ENCODE data around the gene PRLR.
"Not testable (repeated sequence)": the region's sequence is repeated elsewhere in the genome, so short reads cannot be mapped to it uniquely, and the experiment has no call there.

PRLR gene

DNA sequence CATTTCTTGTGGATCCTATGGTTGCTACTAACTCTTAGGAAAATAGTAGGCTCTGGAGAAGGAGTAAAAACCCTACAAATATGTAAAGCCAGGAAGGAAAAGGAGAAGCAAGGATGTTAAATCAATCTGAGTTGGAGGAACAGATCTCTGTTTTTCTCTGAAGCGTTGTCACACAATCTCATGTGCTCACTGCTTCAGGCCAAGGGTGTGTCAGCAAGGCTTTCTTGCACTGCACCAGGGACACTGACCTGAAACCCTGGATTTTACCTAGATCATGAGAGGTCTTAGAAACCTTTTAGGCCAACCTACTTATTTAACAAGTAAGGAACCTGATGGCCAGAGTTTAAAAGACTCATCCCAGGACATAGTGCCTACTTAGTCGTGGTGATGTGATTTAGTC lies 170.1 kb downstream of the PRLR start:
- intact Hi-C loops (cut with DNase I), result no loop called here
- no peak for DNase-seq

DNA sequence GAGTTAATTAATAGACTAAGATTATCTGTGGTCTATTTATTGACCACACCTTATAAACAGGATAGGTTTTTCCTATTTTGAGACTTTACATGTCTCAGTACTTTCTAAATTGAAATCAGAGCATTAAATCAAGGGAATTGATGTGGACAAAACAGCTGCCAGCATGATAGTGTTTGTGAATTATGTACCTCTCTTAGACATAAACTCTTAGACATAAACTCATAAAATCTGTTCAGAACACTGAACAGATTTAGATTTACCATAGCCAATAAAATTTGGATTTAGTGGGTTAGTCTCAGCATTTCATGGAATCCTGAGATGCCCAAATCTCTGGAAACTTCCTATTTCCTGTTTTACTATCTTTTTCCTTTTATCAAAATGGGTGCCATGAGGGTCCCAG lies 171.0 kb downstream of the PRLR start:
- intact Hi-C loops (cut with DNase I), result no loop called here
- DNase-seq, result no peak

DNA sequence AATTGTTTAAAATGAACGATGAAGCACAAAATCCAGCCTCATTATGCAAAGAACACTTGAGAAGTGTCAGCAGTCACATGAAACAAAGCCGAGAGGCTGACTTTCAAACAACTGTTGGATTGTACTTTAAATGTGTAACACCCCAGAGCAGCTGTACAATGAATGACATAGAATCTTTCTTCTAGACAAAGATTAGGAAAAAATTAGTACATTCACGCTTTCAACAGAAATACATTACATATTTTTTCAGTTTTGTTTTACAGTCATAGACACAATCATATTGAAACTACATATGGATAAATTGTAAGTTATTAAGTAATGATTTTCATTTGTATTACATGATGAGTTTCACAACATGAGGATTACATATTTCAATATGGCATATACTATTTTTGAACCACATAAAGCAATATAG lies 171.9 kb downstream of the PRLR start:
- intact Hi-C loops (cut with DNase I), result no loop called here
- DNase-seq, result peak in 1 of 42 donors; percentile 3

DNA sequence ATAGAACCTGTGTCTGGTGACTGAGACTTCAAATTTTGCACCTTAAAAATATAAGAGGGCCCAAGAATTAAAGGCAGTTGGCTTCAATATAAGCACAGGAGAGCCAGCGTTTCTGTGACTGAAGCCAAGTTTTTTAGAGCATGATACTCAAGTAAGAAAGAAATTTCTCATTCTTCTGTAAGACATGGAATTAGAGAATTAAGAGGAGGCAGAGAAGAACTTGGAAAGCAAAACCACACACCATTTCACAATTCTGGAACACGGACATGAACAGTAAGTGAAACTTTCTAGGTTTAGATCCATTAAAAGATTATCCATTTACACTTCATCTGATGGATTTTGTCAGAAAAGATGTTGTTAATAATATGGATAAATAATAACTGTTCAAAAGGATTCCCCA lies 173.6 kb downstream of the PRLR start:
- intact Hi-C loops (cut with DNase I), result no loop called here
- DNase-seq, result no peak

DNA sequence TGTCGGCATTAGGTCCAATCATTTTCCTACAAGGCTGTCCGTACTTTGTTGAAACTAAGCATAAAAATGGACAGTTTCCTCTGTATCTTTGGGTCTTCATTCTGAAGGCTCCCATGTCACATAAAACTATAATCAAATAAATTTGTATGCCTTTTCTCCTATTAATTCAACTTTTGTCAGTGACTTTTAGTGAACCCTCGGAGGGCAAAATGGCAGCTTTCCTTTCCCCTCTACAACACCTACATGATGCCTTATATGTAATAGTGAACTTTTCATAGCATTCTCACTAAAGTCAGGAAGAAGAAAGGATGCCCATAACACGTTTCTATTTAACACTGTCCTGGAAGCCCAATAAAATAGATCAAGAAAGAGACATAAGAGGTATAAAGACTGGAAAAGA lies 177.4 kb downstream of the PRLR start:
- intact Hi-C loops (cut with DNase I), result no loop called here
- no peak for DNase-seq

DNA sequence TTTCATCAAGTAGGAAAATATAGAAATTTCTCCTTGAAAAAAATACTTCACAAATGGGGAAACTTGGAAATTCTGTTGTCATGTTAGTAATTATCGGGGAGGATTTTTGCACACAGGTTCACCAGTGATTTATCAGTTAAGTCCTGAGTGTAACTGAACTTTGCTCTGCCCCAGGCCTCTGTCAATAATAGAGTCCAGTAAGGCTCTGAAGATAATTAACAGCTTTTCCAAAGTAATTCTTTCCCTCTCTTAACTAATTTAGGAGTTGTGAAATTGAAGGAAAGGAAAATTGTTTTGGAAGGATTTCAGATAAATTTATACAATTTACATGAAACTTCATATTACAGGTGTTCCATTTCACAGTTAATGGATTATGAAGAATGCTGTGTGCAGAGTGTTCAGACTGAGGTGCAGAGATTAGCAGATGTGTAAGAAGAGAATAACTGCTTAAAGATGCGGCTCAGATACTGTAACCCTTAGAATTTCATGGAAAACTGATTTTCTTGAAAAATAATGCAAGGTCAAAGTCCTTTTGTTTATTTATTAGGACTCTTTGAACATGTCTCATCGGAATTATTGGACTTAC lies 179.7 kb downstream of the PRLR start:
- intact Hi-C loops (cut with DNase I), result no loop called here
- DNase-seq, result no peak

DNA sequence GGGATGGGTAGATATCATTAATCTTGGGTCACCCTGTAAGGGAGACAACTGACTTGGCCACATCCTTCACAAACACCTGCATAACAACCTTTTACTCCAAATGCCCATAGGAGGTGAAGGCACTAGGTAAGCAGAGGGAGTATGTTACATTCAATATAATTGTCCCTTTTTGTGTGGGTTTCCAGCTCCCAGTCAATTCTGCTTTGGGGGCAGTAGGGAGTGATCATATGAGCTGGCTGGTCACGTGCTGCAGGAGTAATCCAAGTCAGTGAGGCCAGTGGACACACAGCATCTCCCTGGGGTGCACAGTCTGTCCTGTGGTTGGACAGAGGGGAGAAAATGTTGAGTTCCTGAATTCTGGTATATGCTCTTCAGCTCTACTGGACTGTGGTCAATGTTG lies 181.4 kb downstream of the PRLR start:
- DNase-seq, result no peak
- intact Hi-C loops (cut with DNase I), result no loop called here

DNA sequence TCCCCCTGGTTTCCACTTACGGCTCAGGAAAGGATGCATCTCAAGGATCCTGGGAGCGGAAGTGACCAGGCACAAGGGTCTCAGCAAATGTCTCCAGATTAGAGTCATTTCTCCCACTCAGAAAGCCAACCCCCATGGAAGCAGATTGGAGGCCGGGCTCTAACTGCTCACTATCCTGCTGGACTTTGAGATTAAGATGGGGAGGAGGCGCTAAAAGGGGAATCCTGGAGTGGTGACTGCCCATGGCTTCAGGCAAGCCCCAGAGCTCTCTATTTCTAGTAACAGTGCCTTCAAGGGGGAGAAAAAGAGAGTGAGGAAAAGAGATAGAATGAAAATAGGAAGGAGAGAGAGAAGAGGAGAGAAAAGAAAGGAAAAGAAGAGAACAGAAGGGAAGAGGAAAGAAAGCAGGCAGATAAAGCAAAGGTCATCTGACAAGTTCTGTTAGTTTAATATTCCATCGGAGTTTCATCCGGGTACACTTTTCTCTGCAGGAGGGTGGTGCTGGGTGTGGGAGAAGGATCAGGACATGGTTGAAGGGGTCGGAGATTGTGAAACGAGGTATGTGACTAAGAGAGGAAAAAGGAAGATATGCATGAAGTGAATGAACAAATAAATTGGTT lies 182.4 kb downstream of the PRLR start, which contains the start of gene AGXT2:
Gene AGXT2 (minus strand): TSS at position 165 of the 620 bp plus-strand sequence. CDS start 57 bp downstream, at position 108.
- intact Hi-C loops (cut with DNase I), result no loop called here

DNA sequence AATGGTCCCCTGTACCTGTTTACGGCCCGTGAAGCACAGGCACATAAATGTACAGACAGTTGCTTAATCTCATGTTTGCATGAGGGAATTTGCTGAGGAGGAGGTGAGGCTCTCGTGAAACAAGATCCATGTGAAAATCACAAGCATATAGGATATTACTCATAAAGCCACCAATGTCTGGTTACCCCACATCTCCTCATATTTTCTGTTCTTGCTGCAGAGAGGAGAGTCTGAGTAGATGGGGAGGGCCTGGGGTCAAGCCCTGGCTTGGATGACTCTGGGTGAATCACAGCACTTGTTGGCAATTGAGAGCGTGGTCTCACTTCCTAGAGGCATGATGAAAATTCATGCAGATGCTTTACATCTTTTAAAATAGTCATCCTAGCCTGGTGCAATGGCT lies 183.5 kb downstream of the PRLR start:
- intact Hi-C loops (cut with DNase I), result no loop called here

More for the DNA sequence above, 182.4 kb downstream of the PRLR start, which contains the start of gene AGXT2:
- no peak for DNase-seq

DNA sequence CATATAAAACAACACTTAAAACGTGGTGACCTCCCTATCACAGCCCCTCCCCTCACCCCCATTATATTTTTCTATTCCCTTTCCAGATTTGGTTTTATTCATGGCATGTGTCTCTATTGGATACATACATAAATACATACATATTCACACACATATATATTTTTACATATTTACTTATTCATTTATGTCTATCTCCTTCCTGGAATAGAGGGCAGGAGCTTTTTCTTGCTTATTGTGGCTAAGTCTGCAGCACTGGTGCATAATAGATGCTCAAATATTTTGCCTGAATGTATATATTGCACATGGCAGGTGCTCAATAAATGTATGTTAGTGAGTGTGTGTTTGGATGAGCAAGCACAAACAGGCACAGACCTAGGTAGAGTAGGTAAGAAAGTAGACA lies 185.0 kb downstream of the PRLR start:
- no peak for DNase-seq
- intact Hi-C loops (cut with DNase I), result no loop called here

More for the DNA sequence above, 183.5 kb downstream of the PRLR start:
- DNase-seq, result no peak

DNA sequence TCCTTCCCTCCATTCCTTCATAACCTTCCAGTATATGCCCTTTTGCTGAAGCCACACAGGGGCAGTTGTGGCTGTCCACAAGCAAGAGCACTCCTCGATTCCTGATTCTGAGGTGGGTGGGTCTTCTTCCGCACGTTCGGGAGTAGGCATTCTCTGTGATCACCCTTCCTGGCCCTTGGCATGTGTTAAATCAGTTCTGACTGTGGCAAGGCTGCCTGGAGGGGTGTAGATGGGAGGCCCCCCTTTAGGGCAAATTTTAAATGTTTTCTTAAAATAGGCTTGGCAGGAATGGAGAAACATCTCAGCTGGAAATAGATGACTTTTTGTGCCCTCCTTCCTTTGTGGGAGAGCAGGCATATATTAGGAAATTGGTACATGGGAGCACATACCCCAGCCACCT lies 185.6 kb downstream of the PRLR start:
- intact Hi-C loops (cut with DNase I), result no loop called here
- DNase-seq, result no peak

DNA sequence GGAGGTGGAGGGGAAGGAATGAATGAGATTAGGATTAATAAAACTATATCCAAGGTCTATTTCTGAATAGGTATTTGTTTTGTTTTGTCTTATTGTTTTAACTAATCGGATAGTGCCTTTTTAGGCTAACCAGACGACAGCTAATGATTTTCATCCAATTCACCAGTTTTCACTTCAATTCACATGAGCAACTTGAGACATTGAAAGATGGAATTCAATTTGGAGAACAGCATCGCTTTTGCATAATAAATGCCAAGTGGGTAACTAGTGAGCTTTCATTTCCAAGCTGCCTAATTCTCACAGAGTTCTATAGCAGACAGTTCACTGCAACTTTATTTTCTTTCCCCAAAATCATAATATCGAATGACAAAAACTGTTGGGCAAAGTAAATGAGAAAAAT lies 187.5 kb downstream of the PRLR start:
- intact Hi-C loops (cut with DNase I), result no loop called here

DNA sequence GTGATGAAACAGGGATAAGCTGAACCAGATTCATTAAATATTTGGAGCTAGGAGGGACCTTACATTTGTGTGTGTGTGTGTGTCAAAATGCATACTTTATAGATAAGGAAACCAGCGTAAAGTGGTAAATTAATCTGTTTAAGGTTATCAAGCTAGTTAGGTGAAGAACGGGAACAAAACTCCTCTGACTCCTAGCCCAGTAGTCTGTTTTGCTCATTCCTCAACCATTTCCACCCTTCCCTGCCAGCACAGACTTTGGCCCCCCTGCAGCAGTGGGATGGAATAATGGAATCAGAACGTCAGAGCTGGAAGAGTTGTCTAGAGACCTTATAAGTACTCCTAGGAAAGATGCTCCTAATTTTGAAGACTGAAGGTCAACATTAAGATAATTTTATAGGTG lies 189.0 kb downstream of the PRLR start:
- no peak for DNase-seq
- intact Hi-C loops (cut with DNase I), result no loop called here

More for the DNA sequence above, 187.5 kb downstream of the PRLR start:
- no peak for DNase-seq

DNA sequence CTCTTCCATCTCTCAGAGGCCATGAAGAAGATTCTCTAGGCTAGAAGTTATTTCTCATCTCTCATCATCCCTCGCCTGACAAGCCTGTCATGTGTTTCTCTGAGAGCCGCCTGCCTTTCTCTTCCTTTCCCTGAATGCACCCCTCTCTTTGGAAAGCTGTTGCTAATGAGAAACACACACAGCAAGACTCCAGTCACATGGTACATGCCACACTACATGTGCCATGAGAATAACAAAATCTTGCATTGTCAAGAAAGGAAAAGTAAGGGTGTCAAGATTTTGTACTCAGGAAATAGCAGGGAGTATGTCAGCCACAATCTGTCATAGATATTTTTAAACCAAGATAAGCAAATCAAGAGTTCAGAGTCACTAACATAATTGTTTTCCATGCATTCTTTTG lies 191.4 kb downstream of the PRLR start:
- intact Hi-C loops (cut with DNase I), result no loop called here
- no peak for DNase-seq

DNA sequence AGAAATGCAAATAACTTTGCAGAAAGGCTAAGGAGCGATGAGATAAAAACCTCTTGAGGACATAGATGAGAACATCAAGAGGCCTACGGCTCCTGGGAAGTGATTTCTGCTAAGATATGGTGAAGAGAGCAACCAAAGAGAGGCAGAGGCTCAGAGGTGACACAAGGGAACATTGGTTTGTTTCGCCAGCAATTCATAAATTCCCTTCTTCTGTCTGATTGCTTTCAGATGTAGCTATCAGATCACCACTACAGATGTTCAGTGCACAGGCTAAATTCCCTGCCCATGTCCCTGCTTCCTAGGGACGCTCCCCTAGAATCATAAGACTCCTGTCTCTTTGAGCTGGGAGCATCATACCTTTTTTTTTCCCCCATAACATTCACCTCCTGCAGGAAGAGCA lies 193.8 kb downstream of the PRLR start:
- intact Hi-C loops (cut with DNase I), result no loop called here
- no peak for DNase-seq

DNA sequence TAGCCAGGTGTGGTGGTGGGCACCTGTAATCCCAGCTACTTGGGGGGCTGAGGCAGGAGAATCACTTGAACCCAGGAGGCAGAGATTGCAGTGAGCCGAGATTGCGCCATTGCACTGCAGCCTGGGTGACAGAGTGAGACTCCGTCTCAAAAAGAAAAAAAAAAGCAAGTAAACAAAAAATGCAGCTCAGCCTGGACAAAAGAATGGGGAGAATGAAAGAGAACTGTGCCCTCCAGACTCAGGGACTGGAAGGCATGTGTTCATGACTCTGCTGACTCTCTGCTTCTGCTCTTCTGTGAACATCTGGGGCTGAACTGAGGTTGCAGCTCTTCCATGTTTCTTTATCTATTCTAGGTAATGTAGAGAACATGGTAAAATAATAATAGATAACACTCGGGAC lies 194.4 kb downstream of the PRLR start:
- intact Hi-C loops (cut with DNase I); DNase-seq: not testable (repeated sequence)

DNA sequence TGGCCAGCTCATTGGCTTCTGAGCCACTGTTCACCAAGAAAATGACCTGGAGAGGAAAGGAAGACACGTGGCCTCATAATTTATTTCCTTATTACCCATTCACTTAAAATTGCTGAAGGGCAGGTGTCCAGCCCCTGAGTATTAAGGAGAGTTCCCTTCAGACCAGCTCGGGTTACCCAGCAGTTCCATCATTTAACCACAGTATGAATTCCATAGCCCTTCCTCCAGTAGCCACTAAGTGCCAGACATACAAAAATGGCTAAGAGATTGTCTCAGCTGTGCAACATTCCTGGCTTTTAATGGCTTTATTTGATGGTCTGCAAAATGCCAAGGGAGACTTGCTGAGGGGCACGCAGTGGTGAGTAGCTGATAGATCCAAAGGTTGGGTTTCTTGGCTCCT lies 195.0 kb downstream of the PRLR start:
- DNase-seq, result no peak
- intact Hi-C loops (cut with DNase I), result no loop called here

DNA sequence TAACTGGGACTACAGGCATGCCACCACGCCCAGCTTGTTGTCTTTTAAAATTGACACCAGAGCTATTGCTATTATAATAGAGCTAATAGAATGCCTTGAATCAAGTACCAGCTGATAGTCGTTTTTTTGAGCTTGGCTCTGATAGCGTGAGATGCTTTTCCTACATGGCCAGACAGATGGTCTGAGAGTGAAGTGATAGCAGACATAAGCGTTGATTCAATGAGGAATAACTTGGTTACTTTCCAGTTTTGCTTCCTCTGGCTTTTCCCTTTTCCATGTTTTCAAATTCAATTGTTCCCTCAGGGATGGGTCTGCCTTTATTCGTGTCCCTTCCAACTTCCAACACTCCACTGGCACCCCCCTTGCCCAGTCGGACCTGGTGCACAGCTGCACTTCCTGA lies 197.9 kb downstream of the PRLR start:
- intact Hi-C loops (cut with DNase I), result no loop called here
- no peak for DNase-seq

DNA sequence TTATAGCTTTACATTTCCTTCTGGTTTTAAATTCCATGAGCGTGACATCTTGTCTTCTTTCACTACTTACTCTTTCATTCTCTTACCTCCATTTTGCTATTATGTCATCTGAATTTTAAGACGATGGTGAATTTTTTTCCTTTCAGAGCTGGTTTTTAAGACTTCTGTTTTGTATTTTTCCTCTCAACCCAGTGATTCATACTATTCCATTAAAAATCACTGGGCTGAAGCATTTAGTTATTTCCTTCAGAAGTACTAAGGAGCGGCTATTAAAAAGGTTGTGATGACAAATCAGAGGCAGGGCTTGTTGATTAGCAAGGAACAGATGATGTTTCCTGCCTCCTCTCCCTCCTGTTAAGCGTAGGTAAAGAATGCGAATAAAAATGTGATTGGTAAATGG lies 199.0 kb downstream of the PRLR start:
- intact Hi-C loops (cut with DNase I), result no loop called here
- no peak for DNase-seq

DNA sequence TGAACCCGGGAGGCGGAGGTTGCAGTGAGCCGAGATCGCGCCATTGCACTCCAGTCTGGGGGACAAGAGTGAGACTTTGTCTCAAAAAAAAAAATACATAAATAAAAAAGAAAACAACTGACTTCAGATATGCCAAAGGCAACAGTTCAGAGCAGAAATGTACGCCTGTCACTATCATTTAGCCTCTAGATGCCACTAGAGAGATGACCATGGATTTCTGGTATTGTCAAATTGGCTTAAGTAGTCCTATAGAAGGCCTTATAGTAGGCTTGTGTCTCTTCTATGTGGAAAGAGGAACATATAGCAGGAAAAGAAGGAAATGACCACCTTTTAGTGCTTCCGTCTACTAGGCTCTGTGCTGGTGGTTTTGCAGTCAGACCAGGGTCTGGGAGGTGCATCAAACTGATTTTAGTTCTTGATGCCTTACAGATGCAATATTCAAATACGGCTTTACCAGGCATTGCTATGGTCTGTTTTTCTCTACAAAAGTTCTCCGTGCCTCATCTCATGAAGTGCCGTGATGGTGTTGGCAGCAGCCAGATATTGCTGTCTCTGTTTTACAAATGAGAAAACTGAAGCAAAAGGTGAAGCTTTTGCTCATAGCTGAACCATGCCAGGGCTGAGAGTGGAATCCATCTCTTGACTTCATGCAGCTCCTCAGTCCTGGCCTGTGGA lies 199.7 kb downstream of the PRLR start:
- intact Hi-C loops (cut with DNase I), result no loop called here
- DNase-seq, result no peak

DNA sequence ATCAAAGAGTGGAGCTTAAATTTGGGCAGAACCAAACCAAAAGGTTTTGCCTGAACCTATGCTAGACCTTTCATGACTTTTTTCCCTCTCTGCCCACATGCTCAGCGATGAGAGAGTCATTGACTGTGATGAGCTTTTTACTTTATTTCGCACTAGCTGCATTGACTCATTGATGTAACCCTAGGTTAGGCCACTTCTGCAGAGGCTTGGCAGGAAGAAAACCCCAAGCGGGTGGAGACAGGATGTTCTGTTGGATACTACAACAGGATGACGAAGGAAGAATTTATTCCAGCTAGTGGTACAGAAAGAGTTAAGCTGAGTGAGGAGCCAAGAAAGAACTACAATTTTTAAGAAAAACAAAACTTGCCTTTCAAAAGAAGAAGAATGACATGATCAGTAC lies 201.0 kb downstream of the PRLR start:
- DNase-seq, result no peak
- intact Hi-C loops (cut with DNase I), result no loop called here

All from head of caudate nucleus (tissue), 42 donors.